Fibroblast of villous mesenchyme (primary cell): ENCODE results near the gene FASN. TPM values are rescaled to one million over a fixed set of nuclear protein-coding genes. Genes with fewer than 3 reads are reported as not detected.
"Not testable (repeated sequence)": the region's sequence is repeated elsewhere in the genome, so short reads cannot be mapped to it uniquely, and the experiment has no call there.

ENCODE experiments used
- DNase-seq: peaks from one replicate; pipeline ENCODE4 v3.0.0-alpha.2; 2010; ENCODE audit warnings: low read depth
- H3K4me3 ChIP-seq: 2 replicates; pipeline ENCODE4 v1.5.1; 2011; ENCODE audit warnings: low read depth, mild to moderate bottlenecking, low read length
- CTCF ChIP-seq: IDR thresholded peaks from 2 replicates; pipeline ENCODE4 v1.5.1; 2012; ENCODE audit warnings: low read depth, mild to moderate bottlenecking, low read length; ENCODE audit not compliant: insufficient read depth
- total RNA-seq: library from RNA; depleted of rRNA; stranded (reverse); fragments of >200 nt; gene quantifications from 2 replicates; pipeline ENCODE4 v1.2.3, GENCODE V29; 2012

FASN gene
- total RNA-seq, 1 donor, result 274 TPM

DNA sequence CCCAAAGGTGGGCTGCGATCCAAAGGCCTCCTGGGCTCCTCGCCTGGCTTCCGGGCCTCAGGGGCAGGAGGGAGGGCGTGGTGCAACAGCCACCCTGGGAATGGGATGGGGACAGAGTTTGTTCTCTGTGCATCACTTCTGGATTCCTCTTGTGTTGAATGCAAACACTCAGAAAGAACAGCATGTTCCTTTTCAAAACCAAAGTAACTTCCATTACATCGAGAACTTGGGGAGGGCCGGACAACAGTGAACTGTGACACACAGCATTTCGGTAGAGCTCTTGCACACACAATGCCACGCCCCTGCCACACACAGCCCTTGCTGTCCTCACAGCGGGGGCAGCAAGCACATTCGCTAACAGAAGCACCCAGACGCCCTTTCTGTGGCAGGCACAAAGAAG is 36.1 kb upstream of the FASN start:
- TF ChIP-seq CTCF, result no peak
- H3K4me3 ChIP-seq, result no peak overlapping the region
- peak; percentile 57 for DNase-seq

DNA sequence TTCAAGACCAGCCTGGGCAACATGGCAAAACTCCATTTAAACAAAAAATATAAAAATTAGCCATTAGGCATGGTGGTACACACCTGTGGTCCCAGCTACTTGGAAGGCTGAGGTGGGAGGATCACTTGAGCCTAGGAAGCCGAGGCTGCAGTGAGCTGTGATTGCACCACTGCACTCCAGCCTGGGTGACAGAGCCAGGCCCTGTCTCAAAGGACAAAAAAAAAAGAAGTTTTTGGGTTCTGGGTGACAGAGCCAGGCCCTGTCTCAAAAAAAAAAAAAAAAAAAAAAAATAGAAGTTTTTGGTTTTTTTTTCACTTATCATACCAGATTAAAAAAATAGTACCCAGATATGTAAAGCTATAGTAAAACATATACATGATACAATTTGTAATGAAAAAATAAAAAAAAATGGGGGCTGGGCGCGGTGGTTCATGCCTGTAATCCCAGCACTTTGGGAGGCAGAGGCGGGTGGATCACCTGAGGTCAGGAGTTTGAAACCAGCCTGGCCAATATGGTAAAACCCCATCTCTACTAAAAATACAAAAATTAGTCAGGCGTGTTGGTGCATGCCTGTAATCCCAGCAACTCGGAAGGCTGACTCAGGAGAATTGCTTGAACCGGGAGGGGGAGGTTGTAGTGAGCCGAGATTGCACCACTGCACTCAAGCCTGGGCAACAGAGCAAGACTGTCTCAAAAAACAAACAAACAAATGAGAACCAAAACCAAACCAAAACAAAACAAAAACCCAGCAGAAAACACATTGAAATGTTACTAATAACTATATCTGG is 35.3 kb upstream of the FASN start:
- not testable (repeated sequence) for H3K4me3 ChIP-seq
- DNase-seq, result peak; percentile 76

- DNase-seq, result no peak
- H3K4me3 ChIP-seq, result no peak overlapping the region
- peak; percentile 27 for TF ChIP-seq CTCF
These were observed 31.1 kb upstream of the FASN start for GRCh38 chr17:82129095-82129494.

GRCh38 chr17:82128287-82128686 is 30.3 kb upstream of the FASN start:
- H3K4me3 ChIP-seq, result no peak overlapping the region
- DNase-seq, result no peak
- TF ChIP-seq CTCF, result no peak

DNA sequence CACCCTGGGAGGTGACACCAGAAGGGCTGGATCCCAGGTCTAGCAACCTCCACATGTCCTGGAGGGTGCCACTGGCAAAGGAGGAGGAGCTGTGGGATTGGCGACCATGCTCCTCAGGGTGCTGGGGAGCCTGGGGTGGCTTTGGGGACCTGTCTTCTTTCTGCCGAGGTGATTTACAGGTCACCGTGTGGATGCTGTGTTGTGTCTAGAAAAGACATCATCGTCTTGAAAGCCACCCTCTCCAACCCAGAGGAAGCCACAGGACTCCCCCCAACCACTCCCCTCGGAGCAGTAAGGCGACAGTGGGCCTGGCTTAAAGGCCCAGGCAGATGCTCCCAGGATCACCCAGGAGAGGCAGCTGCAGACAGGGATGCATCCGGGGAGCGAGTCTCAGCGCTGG is 29.7 kb upstream of the FASN start:
- DNase-seq, result no peak
- TF ChIP-seq CTCF, result no peak
- H3K4me3 ChIP-seq, result no peak overlapping the region

DNA sequence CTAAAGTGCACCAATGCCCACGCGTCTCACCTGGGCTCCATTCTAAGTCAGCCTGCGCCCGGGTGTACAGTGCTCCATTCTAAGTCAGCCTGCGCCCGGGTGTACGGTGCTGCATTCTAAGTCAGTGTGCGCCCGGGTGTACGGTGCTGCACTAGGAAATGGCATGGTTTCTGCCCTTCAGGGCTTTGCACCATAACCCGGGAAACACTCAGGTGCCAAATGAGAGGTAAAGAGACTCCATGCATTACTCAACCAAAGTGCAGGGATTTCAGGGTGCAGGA is 29.2 kb upstream of the FASN start:
- DNase-seq, result no peak
- H3K4me3 ChIP-seq, result no peak overlapping the region
- TF ChIP-seq CTCF, result no peak

DNA sequence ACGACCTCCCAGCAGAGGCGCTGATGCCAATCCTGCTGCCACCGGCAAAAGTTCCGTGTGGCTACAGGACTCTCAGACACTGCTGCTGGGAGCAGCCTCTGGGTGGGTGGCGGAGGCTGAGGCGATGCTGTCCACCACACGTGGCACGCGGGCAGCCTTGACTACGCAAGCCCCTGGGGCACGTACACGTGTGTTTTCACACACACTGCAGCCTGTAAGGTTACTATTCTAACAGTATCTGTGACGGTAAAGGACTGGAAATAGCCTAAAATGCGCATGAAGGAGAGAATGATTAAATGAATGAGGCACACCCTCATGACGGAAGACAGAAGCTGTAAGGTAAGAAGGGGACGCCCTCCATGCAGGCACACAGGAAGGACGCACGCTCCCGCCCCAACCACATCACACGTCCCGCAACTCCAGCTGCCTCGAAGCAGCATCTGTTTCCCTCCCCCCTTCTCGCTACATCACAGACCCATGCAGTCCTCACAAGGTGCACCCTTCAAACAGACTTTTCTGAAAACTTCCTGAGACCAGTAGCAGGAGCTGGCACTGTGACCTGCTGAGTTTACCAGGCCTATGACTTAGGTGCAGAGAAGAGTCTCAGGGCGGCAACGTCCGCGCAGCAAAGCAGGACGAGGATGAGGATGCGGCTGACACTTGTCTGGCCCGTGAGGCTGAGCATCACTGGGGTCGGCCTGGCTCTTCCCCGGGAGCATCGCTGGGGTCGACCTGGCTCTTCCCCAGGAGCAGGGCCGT is 28.7 kb upstream of the FASN start:
- no peak overlapping the region for H3K4me3 ChIP-seq
- TF ChIP-seq CTCF, result no peak
- DNase-seq, result no peak
